Kidney epithelial cell (primary cell): ENCODE results near the gene DDR1. TPM values are rescaled to one million over a fixed set of nuclear protein-coding genes. Genes with fewer than 3 reads are reported as not detected.

Experiments
- DNase-seq: peaks from one replicate; pipeline ENCODE4 v3.0.0-alpha.2; 2010; ENCODE audit warnings: low read depth
- H3K27me3 ChIP-seq: 2 replicates; pipeline ENCODE4 v1.6.0; 2011; ENCODE audit warnings: low read length; ENCODE audit not compliant: control insufficient read depth, insufficient read depth
- H3K36me3 ChIP-seq: 2 replicates; pipeline ENCODE4 v1.5.1; 2011; ENCODE audit warnings: low read length; ENCODE audit not compliant: control insufficient read depth, insufficient read depth
- H3K4me3 ChIP-seq: 2 replicates; pipeline ENCODE4 v1.5.1; 2011; ENCODE audit warnings: low read depth, mild to moderate bottlenecking, control low read depth, low read length
- total RNA-seq: library from RNA; depleted of rRNA; stranded (reverse); fragments of >200 nt; gene quantifications from 2 replicates; pipeline ENCODE4 v1.2.3, GENCODE V29; 2015
- TF ChIP-seq, protein P1 (sequence below): IDR thresholded peaks from 2 replicates; pipeline ENCODE4 v1.5.1; 2011; ENCODE audit warnings: mild to moderate bottlenecking, moderate library complexity, low read length, control low read depth, inconsistent platforms; ENCODE audit not compliant: insufficient read depth, poor library complexity, severe bottlenecking

Gene DDR1
- 171 and 173 TPM in 2 replicates for total RNA-seq

DNA sequence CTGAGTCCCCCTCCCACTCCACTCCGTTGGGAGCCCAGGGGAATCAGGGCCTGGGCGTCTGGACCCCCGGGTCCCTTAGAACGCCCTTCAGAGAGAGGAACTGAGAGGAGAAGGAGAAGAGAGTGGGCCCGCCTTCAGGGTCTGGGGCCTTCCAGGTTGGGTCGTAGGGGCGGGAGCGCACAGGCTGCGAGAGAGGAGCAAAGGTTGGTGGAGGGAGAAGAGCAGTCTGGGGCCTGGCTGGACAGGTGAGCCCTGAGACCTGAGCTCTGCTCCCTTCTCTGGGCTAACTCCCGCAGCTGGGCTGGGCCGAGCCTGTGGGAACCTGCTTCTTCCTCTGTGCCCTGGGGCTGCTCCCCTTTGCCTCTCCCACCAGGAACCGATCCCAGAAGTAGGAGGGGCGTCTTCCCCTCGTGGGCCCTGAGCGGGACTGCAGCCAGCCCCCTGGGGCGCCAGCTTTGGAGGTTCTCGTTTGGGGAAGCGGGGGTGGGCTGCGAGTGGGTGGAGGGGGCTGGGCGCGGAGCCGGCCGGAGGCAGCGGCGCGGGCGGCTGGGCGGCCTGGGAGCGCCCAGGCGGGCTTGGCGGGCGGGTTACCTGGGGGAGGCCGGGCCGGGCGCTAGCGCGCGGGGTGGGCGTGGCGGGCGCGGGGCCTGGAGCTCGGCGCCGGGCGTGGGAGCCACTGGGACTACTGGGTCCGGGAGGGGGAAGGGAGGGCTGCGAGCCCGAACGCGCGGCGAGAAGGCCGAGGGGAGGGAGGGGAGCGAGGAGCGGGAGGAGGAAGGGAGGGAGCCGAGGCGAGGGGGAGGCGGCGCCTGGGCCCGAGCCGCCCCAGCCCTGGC is at the start of gene DDR1:
Gene DDR1 (plus strand): TSS at position 835 of the 836 bp plus-strand sequence. CDS start 4,211 bp downstream, outside the sequence.
- Histone ChIP-seq H3K36me3 (no peaks in the 10 kb centered on the region), H3K4me3 (peak within 1 kb of the TSS; percentile 62), H3K27me3 (no peaks in the 10 kb centered on the region)
- TF ChIP-seq, protein P1, sequence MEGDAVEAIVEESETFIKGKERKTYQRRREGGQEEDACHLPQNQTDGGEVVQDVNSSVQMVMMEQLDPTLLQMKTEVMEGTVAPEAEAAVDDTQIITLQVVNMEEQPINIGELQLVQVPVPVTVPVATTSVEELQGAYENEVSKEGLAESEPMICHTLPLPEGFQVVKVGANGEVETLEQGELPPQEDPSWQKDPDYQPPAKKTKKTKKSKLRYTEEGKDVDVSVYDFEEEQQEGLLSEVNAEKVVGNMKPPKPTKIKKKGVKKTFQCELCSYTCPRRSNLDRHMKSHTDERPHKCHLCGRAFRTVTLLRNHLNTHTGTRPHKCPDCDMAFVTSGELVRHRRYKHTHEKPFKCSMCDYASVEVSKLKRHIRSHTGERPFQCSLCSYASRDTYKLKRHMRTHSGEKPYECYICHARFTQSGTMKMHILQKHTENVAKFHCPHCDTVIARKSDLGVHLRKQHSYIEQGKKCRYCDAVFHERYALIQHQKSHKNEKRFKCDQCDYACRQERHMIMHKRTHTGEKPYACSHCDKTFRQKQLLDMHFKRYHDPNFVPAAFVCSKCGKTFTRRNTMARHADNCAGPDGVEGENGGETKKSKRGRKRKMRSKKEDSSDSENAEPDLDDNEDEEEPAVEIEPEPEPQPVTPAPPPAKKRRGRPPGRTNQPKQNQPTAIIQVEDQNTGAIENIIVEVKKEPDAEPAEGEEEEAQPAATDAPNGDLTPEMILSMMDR = no peak
- no peak for DNase-seq

DNA sequence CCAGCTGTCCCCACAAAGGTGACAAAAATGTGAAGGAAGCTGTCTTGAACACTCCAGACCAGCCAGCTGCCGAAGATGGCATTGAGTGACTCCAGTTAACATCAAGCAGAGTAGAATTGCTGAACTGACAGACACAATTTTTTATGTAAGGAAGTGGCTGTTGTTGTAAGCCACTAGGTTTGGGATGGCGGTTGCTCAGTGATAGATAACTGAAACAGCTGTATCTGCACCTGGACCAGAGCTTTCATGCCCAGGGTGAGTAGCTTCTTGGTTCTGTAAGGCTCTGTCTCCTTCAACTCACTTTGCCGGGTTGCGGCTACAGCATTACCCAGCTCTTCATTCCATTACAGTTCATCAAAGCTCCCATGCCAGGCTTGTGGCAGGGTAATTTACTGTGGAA is 49.7 kb upstream of the DDR1 start:
- DNase-seq = no peak
- H3K36me3 ChIP-seq = no peaks in the 10 kb centered on the region
- no peaks in the 10 kb centered on the region for H3K27me3 ChIP-seq
- no peak overlapping the region for H3K4me3 ChIP-seq
- TF ChIP-seq, protein P1 = no peak

DNA sequence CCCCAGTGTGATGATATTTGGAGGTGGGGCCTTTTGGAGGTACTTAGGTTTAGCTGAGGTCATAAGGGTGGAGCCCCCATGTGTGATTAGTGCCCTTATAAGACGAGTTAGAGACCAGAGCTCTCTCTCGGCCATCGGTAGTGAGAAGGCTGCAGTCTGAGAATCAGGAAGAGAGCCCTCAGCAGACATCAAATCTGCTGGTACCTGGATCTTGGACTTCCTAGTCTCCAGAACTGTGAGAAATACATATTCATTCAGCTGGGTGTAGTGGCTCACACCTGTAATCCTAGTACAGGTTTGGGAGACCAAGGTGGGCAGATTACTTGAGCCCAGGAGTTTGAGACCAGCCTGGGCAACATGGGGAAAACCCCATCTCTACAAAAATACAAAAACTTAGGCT is 48.7 kb upstream of the DDR1 start:
- DNase-seq = no peak
- TF ChIP-seq, protein P1 = no peak
- Histone ChIP-seq H3K36me3 (no peaks in the 10 kb centered on the region), H3K27me3 (no peaks in the 10 kb centered on the region), H3K4me3 (no peak overlapping the region)

DNA sequence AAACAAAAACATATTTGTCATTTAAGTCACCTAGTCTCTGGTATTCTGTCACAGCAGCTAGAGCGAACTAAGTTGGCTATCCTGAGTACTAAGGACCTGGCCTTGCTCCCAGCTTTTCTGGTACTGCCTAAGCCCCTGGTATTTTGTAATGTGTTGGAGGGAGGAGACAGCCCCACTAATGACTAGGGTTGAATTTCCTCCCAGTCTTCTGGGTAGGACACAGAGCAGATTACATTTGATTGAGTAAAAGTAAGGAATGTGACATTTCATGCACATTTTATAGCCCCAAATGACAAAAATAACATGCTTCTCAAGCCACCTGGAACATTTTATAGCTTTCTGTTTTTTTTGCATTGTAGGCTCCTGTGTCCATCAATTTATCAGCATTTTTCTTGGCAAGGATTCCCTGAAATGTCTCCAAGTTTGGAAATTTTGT is 47.9 kb upstream of the DDR1 start:
- H3K36me3 ChIP-seq = no peaks in the 10 kb centered on the region
- TF ChIP-seq, protein P1 = no peak
- H3K4me3 ChIP-seq = no peak overlapping the region
- no peak for DNase-seq
- H3K27me3 ChIP-seq = no peaks in the 10 kb centered on the region

DNA sequence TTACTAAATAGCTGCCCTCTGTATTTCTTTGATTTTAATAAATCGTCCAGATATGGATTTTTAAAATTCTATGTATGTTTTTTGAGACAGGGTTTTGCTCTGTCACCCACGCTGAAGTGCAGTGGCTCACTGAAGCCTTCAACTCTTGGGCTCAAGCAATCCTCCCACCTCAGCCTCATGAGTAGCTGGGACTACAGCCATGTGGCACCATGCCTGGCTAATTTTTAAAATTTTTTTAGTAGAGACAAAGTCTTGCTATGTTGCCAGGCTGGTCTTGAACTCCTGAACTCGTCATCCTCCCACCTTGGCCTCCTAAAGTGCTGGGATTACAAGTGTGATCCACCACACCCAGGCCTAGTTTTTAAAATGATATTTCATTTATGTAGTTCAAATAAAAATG is 47.4 kb upstream of the DDR1 start:
- DNase-seq = no peak

More for the DNA sequence above, 47.4 kb upstream of the DDR1 start:
- Histone ChIP-seq H3K27me3 (no peaks in the 10 kb centered on the region), H3K4me3 (no peak overlapping the region), H3K36me3 (no peaks in the 10 kb centered on the region)
- TF ChIP-seq, protein P1 = no peak
